Subcutaneous adipose tissue (tissue), 4 donors: ENCODE data around the gene BPIFA1. TPM values are rescaled to one million over a fixed set of nuclear protein-coding genes. Genes with fewer than 3 reads are reported as not detected.

ENCODE experiments used
- total RNA-seq, 4 donors: library from RNA; depleted of rRNA; stranded (reverse); fragments of >200 nt; gene quantifications; one replicate each; pipeline ENCODE4 v1.1.0, GENCODE V29; 2016
- TF ChIP-seq, protein P1 (sequence below): fragments of 450-650 bp; IDR thresholded peaks from one replicate; pipeline ENCODE4 v1.5.1; 2016; ENCODE audit warnings: low read depth, mild to moderate bottlenecking, control low read depth, antibody characterized with exemption, moderate library complexity

BPIFA1 gene
- total RNA-seq, 4 donors from 2014 or later: not detected

DNA sequence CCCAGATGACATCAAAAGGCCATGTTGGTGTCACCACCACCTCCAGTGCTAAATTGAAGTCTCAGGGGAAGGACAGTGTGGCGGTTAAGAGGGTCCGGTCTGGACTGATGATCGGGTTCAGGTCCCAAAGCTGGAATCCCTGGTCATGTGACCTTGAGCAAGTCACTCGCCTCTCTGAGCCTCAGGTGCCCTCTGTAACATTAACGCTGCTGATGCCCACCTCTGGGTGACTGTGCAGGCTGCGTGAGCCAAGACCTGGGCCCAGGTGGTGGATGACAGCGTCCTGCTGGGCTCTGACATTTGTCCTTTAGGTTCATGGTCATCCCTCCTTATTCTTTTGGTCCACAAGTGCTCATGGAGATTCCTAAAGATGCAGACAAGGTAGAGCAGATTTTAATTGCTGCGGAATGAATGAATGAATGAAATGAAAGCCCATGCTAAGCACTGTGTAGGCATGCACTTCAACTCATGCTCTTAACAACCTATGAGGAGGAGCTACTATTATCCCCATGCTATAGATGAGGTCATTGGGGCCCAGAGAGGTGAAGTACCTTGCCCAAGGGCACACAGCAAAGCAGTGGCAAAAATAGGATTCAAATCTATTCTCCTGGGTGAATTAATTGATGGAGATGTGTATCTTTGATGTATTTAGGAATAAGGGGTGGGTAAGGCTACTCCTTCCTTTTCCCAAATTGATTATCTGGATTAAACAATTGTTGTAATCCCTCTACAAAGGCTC, 46.6 kb downstream of the BPIFA1 start:
- TF ChIP-seq, protein P1, sequence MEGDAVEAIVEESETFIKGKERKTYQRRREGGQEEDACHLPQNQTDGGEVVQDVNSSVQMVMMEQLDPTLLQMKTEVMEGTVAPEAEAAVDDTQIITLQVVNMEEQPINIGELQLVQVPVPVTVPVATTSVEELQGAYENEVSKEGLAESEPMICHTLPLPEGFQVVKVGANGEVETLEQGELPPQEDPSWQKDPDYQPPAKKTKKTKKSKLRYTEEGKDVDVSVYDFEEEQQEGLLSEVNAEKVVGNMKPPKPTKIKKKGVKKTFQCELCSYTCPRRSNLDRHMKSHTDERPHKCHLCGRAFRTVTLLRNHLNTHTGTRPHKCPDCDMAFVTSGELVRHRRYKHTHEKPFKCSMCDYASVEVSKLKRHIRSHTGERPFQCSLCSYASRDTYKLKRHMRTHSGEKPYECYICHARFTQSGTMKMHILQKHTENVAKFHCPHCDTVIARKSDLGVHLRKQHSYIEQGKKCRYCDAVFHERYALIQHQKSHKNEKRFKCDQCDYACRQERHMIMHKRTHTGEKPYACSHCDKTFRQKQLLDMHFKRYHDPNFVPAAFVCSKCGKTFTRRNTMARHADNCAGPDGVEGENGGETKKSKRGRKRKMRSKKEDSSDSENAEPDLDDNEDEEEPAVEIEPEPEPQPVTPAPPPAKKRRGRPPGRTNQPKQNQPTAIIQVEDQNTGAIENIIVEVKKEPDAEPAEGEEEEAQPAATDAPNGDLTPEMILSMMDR: no peak

DNA sequence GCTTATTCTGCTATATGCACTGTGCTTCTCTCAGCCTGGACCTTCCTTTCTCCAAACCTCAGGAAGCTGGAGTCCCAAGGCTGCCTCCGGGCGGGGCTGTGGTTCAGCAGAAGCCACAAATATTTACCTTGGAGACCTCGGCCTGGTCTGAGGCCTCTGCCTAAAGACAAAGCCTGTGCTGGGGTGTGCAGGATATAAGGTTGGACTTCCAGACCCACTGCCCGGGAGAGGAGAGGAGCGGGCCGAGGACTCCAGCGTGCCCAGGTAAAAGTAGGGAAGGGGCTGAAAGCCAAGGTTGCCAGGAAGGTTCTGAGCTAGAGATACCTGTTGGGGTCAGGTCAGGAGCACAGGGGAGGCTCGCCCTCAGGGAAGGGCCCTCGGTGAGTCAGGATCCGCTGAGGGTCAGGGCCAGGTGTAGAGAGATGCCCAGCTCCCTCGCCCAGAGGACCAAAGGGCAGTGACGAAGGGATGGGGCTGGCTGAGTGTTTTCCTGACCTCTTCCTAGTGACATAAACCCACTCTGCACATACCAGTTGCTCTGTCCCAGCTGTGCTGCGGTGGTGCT, 47.3 kb downstream of the BPIFA1 start, which contains the start of gene BPIFB1:
TSS of gene BPIFB1 (plus strand) at position 224 of the 565 bp plus-strand sequence. CDS start 2,860 bp downstream, outside the sequence.
- TF ChIP-seq, protein P1: no peak

DNA sequence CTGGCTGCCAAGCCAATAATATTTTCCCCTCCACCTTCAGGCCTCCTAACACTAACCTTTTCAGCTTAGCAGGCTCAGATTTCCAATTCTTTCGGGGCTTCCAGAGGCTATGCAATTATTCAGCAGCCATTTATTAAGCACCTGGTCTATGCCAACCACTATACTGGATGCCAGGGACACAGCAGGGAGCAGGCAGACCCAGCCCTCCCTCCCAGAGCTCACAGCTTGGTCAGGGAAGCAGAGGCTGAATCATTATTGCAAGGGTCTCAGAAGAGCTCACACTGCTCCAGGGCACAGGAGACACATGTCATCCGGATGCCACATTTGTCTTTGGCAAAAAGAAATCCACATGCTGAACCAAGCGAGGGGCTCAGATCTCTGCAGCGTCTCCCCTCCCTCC, 48.5 kb downstream of the BPIFA1 start:
- TF ChIP-seq, protein P1: no peak

DNA sequence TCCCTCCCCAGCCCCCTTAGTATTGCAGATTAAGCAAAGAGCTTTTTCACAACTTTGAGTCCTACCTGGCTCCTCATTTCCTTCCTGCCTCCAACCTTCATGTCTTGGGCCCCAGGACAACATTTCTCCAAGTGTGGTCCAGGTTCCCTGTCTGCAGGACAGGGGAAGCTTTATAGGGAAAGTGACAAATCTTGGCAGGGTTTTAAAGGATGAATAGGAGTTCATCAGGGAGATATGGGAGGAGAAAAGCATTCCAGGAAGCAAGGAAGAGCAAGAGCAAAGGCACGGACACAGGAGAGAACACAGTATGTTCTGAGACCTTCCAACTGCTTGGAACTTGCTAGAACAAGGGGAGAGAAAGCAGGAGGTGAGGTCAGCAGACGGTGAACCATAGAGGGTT, 49.1 kb downstream of the BPIFA1 start:
- TF ChIP-seq, protein P1: no peak

DNA sequence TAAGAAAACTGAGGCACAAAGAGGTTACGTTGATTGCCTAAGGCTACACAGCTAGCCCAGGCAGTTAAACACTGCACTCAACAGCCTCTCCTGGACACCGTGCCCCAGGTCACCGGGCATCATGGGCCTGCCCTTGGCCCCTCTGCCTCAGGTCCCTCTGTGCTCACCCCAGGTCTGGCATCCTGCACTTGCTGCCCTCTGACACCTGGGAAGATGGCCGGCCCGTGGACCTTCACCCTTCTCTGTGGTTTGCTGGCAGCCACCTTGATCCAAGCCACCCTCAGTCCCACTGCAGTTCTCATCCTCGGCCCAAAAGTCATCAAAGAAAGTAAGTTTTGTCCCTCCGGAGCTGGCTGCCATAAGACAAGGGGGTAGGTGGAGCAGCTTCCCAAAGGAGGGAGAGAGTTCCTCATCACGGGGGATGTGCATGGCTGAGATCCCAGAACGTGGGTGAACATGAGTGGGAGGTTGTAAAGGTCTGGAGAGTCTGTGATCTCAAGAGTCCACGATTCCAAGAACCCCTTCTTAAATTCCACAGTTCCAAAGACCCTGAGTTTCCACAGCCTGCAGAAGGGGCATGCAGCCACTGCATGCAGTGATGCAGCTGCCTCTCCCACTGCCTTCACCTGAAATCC, 50.2 kb downstream of the BPIFA1 start:
- TF ChIP-seq, protein P1: no peak

DNA sequence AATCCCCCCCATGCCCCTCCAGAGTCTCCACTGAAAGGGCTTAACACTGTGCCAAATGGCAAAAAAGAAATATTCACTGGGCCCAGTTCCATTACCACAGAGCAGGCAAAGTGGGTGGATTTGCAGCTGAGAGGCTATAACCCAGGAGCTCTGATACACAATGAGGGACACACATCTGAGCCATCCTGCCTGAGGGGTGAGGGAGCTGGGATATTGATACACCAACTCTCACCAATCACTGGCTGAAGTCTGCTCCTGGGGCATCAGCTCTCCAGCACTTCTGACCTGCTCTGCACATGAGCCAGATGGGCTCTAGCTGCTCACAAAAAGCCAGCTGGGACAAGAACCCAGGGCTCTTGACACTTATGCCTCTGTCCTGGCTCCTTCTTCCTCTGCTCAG, 52.1 kb downstream of the BPIFA1 start:
- TF ChIP-seq, protein P1: no peak

DNA sequence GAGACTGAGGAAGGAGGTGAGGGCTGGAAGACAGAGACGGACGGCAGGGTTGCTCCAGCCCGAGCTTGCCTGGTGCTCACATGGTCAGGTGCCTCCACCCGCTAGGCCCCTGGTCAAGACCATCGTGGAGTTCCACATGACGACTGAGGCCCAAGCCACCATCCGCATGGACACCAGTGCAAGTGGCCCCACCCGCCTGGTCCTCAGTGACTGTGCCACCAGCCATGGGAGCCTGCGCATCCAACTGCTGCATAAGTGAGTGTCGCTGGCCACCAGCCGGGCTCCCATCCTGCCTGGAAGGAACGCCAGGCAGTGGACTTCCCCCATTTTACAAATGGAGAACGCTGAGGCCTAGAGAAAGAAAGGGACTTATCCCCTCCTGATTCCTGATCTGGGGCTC, 55.1 kb downstream of the BPIFA1 start:
- TF ChIP-seq, protein P1: no peak
